Stomach smooth muscle (tissue), 2 donors: ENCODE measurements around the gene SAT2.
A peak's percentile ranks its signal among the peaks of the same experiment; 100 is the strongest.

ENCODE experiments used
- H3K27ac ChIP-seq: one replicate; pipeline ENCODE4 v1.7.0; 2013; ENCODE audit warnings: mild to moderate bottlenecking, low read length, inconsistent platforms
- H3K27me3 ChIP-seq, 2 donors: one replicate each; pipeline ENCODE4 v1.7.0; 2013; ENCODE audit warnings: low read length in 2 of 2; ENCODE audit not compliant: insufficient read depth in 2 of 2, control insufficient read depth in 1 of 2
- H3K36me3 ChIP-seq, 2 donors: one replicate each; pipeline ENCODE4 v1.7.0; 2013; ENCODE audit warnings: low read length in 2 of 2; ENCODE audit not compliant: control insufficient read depth in 2 of 2, insufficient read depth in 2 of 2
- H3K4me1 ChIP-seq: one replicate; pipeline ENCODE4 v1.7.0; 2013; ENCODE audit warnings: low read length; ENCODE audit not compliant: control insufficient read depth, insufficient read depth
- H3K4me3 ChIP-seq, 2 donors: one replicate each; pipeline ENCODE4 v1.7.0; 2013; ENCODE audit warnings: low read length in 2 of 2
- H3K9ac ChIP-seq, 2 donors: one replicate each; pipeline ENCODE4 v1.7.0; 2013; ENCODE audit warnings: low read length in 2 of 2, mild to moderate bottlenecking in 1 of 2
- H3K9me3 ChIP-seq, 2 donors: one replicate each; pipeline ENCODE4 v1.7.0; 2013; ENCODE audit warnings: low read length in 2 of 2; ENCODE audit not compliant: control insufficient read depth in 2 of 2
- donor health status: healthy.
- donor health status: Pancreatic carcinoma.

Gene SAT2

DNA sequence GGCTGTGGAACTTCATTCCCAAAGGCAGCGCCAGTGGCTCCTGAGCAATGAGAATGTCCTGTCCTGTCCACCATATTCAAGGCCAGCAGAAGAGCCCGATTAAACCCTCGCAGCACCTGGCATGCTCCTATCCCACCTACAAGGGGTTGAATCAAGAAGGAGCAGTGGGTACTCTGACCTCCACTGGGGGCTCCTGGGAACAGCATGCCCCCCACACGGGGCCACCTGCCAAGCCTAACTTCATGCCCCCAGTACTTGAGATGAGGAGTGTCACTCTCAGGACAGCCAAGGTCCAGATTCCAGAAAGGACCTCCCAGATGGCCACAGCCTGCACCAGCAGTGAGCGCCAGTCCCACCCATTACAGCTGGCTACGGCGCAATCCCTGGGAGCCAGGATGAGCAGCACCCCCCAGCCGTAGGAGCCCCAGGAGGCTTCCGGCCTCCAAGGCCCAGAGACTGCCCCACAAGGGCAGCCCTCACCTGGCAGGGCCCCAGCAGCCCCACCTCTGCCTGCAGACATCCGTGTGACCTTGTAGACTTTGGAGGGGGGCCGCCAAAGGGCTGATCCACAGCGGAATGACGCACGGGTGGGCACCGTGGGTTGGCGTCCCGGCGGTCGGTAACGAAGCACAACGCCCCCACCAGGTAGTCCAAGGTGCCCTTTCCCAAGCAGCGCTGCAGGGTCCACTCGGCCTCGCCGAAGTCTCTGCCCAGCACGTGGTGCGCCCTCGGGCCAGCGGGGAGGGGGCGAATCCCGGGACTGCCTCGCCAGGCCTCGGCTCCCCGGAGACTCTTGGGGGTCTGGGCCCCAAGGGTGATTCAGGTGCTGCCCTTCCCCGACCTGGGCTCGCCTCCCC, 45.0 kb downstream of the SAT2 start:
- Histone ChIP-seq H3K4me1 (peaks cover 54% of the 10 kb centered on the region), H3K27ac (peak overlapping the region; percentile 97), H3K36me3 (peaks cover 6 to 26% of the 10 kb centered on the region in 2 donors), H3K9me3 (no peaks in the 10 kb centered on the region), H3K27me3 (no peaks in the 10 kb centered on the region), H3K9ac (peak overlapping the region; percentile 89 to 98), H3K4me3 (peak overlapping the region; percentile 88 to 95)

DNA sequence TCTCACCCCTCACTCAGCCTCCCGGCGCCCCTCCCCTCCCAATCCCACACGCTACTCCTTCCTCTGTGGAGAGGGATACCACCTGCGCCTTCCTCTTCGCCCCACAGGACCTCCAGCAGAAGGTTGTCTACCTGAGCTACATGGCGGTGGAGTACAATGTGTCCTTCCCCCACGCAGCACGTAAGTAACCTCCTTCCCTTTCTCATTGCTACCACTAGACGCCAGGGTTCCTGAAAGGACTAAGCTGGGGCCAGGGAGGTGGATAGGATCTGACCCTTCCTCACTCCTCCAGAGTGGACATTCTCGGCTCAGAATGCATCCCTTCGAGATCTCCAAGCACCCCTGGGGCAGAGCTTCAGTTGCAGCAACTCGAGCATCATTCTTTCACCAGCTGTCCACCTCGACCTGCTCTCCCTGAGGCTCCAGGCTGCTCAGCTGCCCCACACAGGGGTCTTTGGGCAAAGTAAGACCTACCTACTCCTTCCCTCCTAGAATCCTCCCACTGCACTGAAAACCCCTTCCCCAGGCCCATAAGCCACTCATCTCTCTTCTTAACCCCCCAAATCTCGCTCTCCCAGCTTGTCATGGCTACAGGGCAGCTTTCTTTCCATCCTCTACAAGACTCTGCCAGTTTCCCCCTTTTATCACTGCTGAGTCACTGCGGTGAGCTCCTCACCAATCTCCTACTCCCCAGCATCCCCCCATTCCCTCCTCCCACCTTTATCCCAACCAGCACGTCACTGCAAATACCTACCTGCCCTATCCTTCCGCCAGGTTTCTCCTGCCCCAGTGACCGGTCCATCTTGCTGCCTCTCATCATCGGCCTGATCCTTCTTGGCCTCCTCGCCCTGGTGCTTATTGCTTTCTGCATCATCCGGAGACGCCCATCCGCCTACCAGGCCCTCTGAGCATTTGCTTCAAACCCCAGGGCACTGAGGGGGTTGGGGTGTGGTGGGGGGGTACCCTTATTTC, 46.7 kb downstream of the SAT2 start:
- H3K4me3 ChIP-seq, result peak overlapping the region in 1 of 2 donors; percentile 47
- no peaks in the 10 kb centered on the region for H3K9me3 ChIP-seq
- H3K36me3 ChIP-seq, result peaks cover 23 to 35% of the 10 kb centered on the region in 2 donors
- H3K27me3 ChIP-seq, result no peaks in the 10 kb centered on the region
- peaks cover 43% of the 10 kb centered on the region for H3K4me1 ChIP-seq
- peak overlapping the region; percentile 67 for H3K27ac ChIP-seq
- H3K9ac ChIP-seq, result no peak overlapping the region

DNA sequence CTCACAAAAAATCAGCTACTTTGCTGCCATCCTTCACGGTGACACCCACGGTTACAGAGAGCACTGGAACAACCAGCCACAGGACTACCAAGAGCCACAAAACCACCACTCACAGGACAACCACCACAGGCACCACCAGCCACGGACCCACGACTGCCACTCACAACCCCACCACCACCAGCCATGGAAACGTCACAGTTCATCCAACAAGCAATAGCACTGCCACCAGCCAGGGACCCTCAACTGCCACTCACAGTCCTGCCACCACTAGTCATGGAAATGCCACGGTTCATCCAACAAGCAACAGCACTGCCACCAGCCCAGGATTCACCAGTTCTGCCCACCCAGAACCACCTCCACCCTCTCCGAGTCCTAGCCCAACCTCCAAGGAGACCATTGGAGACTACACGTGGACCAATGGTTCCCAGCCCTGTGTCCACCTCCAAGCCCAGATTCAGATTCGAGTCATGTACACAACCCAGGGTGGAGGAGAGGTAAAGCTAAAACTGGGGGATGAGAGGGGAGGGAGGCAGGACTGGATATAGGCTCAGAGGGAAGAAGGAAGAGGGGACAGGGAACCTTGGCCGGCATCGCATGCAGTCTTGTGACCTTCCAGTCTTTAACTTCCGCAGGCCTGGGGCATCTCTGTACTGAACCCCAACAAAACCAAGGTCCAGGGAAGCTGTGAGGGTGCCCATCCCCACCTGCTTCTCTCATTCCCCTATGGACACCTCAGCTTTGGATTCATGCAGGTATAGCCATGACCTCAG, 47.6 kb downstream of the SAT2 start:
- peak overlapping the region; percentile 67 for H3K27ac ChIP-seq
- H3K9me3 ChIP-seq, result no peaks in the 10 kb centered on the region
- H3K4me3 ChIP-seq, result peak overlapping the region in 1 of 2 donors; percentile 47
- peaks cover 31 to 42% of the 10 kb centered on the region in 2 donors for H3K36me3 ChIP-seq
- peak overlapping the region; percentile 47 to 51 for H3K9ac ChIP-seq
- no peaks in the 10 kb centered on the region for H3K27me3 ChIP-seq
- peaks cover 47% of the 10 kb centered on the region for H3K4me1 ChIP-seq

DNA sequence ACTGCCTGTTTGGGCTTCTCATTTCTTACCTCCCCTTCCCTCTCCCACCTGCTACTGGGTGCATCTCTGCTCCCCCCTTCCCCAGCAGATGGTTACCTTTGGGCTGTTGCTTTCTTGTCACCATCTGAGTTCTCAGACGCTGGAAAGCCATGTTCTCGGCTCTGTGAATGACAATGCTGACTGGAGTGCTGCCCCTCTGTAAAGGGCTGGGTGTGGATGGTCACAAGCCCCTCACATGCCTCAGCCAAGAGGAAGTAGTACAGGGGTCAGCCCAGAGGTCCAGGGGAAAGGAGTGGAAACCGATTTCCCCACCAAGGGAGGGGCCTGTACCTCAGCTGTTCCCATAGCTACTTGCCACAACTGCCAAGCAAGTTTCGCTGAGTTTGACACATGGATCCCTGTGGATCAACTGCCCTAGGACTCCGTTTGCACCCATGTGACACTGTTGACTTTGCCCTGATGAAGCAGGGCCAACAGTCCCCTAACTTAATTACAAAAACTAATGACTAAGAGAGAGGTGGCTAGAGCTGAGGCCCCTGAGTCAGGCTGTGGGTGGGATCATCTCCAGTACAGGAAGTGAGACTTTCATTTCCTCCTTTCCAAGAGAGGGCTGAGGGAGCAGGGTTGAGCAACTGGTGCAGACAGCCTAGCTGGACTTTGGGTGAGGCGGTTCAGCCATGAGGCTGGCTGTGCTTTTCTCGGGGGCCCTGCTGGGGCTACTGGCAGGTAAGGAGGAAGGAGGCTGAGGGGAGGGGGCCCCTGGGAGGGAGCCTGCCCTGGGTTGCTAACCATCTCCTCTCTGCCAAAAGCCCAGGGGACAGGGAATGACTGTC, 48.4 kb downstream of the SAT2 start, which contains the start of gene CD68:
Gene CD68 (plus strand): TSS at position 638 of the 833 bp plus-strand sequence. CDS start 40 bp downstream, at position 678.
- H3K4me1 ChIP-seq, result peaks cover 47% of the 10 kb centered on the region
- H3K4me3 ChIP-seq, result peak within 1 kb of the TSS in 1 of 2 donors; percentile 47
- peak within 1 kb of the TSS; percentile 67 for H3K27ac ChIP-seq
- H3K36me3 ChIP-seq, result peaks cover 37 to 50% of the 10 kb centered on the region in 2 donors
- H3K9ac ChIP-seq, result peak within 1 kb of the TSS; percentile 47 to 51
- H3K27me3 ChIP-seq, result no peaks in the 10 kb centered on the region
- H3K9me3 ChIP-seq, result no peaks in the 10 kb centered on the region

DNA sequence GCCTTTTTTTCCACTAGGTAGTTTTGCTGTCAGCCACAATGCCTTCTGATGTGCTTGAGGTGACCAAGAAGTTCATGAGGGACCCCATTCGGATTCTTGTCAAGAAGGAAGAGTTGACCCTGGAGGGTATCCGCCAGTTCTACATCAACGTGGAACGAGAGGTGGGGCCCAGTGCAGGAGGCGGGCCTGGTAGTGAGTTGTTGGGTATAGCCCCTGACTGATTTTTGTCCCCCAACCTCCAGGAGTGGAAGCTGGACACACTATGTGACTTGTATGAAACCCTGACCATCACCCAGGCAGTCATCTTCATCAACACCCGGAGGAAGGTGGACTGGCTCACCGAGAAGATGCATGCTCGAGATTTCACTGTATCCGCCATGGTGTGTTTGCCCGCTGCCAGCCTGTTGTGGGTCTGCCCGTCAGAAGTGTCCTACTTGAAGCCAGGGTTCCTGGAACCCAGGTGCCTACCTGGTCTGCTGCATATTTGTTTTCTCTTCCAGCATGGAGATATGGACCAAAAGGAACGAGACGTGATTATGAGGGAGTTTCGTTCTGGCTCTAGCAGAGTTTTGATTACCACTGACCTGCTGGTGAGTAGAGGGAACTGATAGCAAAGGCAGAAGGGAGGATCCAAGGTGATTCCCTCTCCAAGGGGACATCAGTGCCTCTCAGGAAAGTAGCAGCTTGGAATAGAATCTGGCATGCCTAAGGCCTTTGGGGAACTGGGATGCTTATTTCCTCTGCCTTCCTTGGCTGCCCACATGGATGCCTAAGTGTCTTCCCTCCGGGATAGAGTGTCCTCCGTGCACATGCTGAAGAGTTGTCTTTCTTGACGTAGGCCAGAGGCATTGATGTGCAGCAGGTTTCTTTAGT, 50.1 kb downstream of the SAT2 start:
- H3K27me3 ChIP-seq, result no peaks in the 10 kb centered on the region
- peaks cover 37 to 54% of the 10 kb centered on the region in 2 donors for H3K36me3 ChIP-seq
- H3K9ac ChIP-seq, result no peak overlapping the region
- H3K4me1 ChIP-seq, result peaks cover 41% of the 10 kb centered on the region
- H3K27ac ChIP-seq, result peak overlapping the region; percentile 11
- no peaks in the 10 kb centered on the region for H3K9me3 ChIP-seq
- no peak overlapping the region for H3K4me3 ChIP-seq

- H3K4me3 ChIP-seq, result no peak overlapping the region
- no peak overlapping the region for H3K9ac ChIP-seq
- no peaks in the 10 kb centered on the region for H3K9me3 ChIP-seq
- H3K4me1 ChIP-seq, result peaks cover 42% of the 10 kb centered on the region
- H3K27ac ChIP-seq, result no peak overlapping the region
- no peaks in the 10 kb centered on the region for H3K27me3 ChIP-seq
- H3K36me3 ChIP-seq, result peaks cover 37 to 54% of the 10 kb centered on the region in 2 donors
Measured at GRCh38 chr17:7576432-7576937, 51.1 kb downstream of the SAT2 start.
